DMS53 (cell line): ENCODE measurements around the gene CRYGS.
A peak's percentile ranks its signal among the peaks of the same experiment; 100 is the strongest.

ENCODE experiments used
- DNase-seq: peaks from one replicate; lab custom pipeline; 2025; lab: John Stamatoyannopoulos, UW

CRYGS gene

DNA sequence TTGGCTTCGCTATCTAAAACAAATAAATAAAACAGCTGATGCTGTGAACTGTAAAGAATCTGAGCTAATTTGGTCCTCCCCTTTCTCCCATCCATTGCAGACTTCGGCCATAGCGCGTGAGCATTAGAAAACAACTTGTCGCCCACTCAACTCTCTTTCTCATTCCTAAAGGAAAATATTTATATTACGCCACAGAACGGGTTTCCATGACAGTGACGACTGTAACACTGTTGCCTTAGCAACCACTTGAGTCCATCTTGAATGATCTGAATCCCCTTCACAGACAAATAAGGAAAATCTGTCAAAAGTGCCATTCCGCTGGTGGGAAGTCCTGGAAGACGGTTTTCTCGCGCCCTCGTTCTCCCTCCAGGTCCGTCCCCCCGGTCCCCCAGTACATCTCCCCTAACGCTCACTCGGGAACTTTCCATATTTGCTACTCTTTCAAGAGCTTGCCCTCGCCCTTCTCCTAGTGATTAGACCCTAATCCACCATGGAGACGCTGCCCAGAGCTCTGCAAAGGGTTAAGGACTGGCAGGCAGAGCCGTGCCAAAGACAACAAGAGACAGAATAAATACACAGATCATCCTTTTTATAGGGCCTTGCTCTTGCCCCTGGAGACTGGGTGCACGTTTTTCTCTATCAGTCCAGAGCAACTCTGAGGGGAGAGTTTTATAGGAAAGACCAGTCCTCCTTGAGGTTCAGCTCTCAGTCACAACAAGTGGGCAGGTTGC lies 50.5 kb downstream of the CRYGS start:
- peak; percentile 75 for DNase-seq

DNA sequence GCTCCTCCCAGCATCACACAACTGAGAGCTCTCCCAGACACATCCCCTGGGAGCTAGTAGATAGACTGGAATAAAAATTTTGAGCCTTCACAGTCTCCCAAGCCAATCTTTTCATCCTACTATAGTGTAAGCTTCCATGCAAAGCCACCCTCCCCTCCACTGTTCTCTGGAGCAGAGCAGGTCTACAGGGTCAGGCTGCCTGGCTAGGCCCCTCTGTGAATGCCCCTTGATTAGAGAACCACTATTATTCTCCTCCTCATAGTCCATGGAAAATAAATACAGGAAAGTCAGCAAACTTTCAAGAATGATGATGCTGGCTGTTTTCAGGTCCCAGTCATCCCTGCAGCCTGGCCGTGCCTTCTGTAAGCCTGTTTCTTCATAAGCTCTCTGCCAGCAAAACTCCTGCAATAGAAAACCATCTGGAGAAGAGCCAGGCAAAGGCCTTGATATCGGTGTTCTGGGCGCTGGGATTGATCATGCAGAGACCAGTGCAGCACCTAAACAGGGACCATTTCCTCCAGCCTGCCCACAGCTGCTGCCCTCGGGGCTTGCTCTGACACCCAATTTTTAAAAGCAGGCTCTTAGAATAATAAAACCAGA lies 51.7 kb downstream of the CRYGS start:
- no peak for DNase-seq

DNA sequence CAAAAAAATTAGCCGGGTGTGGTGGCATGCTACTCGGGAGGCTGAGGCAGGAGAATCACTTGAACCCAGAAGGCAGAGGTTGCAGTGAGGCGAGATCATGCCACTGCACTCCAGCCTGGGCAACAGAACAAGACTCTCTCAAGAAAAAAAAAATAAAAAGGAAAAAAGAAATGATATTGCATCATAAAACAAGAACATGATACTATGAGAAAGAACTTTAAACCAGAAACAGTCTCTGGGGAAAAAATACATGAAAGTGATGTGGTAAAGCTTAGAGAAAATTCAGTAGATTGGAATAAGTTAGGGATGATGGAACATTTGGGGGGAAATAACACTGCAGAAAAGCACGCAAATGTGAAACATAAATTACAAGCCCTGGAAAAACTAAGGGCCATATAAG lies 54.7 kb downstream of the CRYGS start:
- DNase-seq: no peak
